Stimulated activated effector memory CD8-positive, alpha-beta T cell treated with anti-CD3 and anti-CD28 coated beads, Interleukin-12 subunit alpha, Interleukin-12 subunit beta, amount 100 ng/mL, for 72 hours (primary cell): ENCODE results near the gene NPEPL1.

Experiments
- ATAC-seq: fragments of 150-1000 bp; cut with Tn5 transposase; 2 replicates; pipeline ENCODE4 v1.10.0; 2021
- DNase-seq, 2 donors: peaks; one replicate each; pipeline ENCODE4 v3.0.0; 2021 to 2022; ENCODE audit warnings: low spot score in 2 of 2
- H3K27ac Mint-ChIP-seq: one replicate; pipeline ENCODE4 v1.8.0; 2022; ENCODE audit warnings: mild to moderate bottlenecking, mixed read lengths
- H3K36me3 Mint-ChIP-seq: one replicate; pipeline ENCODE4 v1.8.0; 2022; ENCODE audit warnings: mild to moderate bottlenecking, mixed read lengths
- H3K4me1 Mint-ChIP-seq: one replicate; pipeline ENCODE4 v1.8.0; 2022; ENCODE audit warnings: mixed read lengths
- H3K4me3 Mint-ChIP-seq: one replicate; pipeline ENCODE4 v1.8.0; 2022; ENCODE audit warnings: mild to moderate bottlenecking, mixed read lengths
- H3K9me3 Mint-ChIP-seq: one replicate; pipeline ENCODE4 v1.8.0; 2022; ENCODE audit warnings: mixed read lengths

Gene NPEPL1

DNA sequence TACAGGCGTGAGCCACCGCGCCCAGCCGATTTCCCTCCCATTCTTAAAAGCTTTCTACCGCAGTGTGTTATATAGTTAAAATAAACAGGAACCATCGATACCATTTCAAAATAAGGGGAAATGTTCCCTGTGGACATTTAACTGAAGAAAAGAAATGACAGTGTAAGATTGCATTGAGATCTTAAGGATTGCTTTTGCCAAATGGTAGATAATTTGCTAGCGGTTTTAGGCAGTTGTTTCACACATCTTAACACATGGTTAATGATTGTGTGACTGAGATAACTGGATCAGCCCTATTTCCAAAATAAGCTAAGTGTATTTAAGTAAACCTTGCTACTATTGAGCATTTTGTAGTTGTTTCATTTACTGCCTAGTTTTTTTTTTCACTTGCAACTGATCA lies 25.9 kb upstream of the NPEPL1 start:
- no peak overlapping the region for H3K27ac Mint-ChIP-seq
- ATAC-seq (no peak), DNase-seq (no peak)
- peaks cover 6% of the 10 kb centered on the region for H3K4me1 Mint-ChIP-seq
- no peak overlapping the region for H3K4me3 Mint-ChIP-seq
- H3K9me3 Mint-ChIP-seq = no peaks in the 10 kb centered on the region
- peaks cover 92% of the 10 kb centered on the region for H3K36me3 Mint-ChIP-seq

DNA sequence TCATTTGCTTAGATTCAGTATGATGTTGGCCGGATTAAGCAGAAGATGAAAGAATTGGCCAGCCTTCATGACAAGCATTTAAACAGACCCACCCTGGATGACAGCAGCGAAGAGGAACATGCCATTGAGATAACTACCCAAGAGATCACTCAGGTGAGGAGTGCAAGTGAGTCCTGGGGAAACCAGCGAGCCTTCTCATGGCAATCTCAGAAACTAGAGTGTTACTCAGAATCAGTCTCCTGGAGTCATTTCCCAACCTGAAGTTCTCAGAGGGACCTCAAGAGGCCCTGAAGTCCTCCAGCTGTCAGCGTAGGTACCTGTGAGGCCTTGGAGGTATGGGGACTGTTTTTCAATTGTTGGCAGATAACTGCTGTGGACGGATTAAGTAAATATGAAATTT lies 24.6 kb upstream of the NPEPL1 start:
- H3K4me1 Mint-ChIP-seq = no peaks in the 10 kb centered on the region
- no peaks in the 10 kb centered on the region for H3K9me3 Mint-ChIP-seq
- peaks cover 92% of the 10 kb centered on the region for H3K36me3 Mint-ChIP-seq
- H3K4me3 Mint-ChIP-seq = no peak overlapping the region
- H3K27ac Mint-ChIP-seq = no peak overlapping the region
- no peak for DNase-seq
- no peak for ATAC-seq

DNA sequence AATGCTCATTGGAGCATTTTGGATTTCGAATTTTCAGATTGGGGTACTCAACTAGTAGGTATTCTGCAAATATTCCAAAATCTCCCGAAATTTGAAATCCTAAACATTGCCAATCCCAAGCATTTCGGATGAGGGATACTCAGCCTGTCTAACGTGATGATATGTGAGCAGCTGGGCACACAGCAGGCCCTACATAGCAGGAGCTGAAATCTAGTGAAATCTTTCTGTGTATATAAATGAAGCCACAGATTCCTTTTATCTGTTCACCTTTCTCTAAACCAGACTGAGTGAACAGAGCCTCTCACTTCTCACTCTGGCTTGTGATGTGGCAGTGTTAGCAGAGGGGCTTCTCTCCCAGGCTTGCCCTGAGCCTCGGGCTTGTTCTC lies 23.7 kb upstream of the NPEPL1 start:
- no peak for ATAC-seq
- DNase-seq = no peak
- no peaks in the 10 kb centered on the region for H3K4me1 Mint-ChIP-seq
- no peaks in the 10 kb centered on the region for H3K9me3 Mint-ChIP-seq
- H3K36me3 Mint-ChIP-seq = peaks cover 92% of the 10 kb centered on the region
- no peak overlapping the region for H3K4me3 Mint-ChIP-seq
- H3K27ac Mint-ChIP-seq = no peak overlapping the region

DNA sequence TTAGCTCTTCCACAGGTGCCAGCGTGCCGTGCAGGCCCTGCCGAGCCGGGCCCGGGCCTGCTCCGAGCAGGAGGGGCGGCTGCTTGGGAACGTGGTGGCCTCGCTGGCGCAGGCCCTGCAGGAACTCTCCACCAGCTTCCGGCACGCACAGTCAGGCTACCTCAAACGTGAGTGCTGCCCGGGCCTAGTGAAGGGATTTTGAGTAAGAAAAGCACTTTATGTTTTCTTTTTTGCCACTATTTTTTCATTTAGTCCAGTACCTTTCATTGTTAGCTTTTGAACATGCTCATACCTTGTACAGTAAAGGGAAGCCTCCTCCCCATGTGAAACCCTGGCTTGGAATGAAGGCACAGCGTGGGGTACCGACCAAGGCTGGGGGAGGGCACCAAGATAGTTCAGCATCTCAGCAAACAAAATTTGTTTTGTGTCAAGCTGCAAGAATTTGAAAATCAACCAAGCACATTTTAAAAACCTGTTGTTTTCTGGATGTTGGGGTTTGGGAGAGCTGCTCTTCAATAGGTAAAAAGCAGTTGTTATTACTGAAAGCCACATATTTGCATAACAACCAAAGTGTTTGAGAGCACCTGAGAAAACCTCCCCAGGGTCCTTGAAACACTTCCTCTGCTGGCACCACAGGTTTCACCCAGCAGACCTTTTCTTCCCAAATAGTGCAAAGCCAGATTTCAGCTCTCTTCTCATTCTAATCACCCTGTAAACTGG lies 23.2 kb upstream of the NPEPL1 start:
- peaks cover 93% of the 10 kb centered on the region for H3K36me3 Mint-ChIP-seq
- H3K27ac Mint-ChIP-seq = no peak overlapping the region
- no peak overlapping the region for H3K4me3 Mint-ChIP-seq
- DNase-seq (no peak), ATAC-seq (no peak)
- H3K9me3 Mint-ChIP-seq = no peaks in the 10 kb centered on the region
- H3K4me1 Mint-ChIP-seq = no peaks in the 10 kb centered on the region

DNA sequence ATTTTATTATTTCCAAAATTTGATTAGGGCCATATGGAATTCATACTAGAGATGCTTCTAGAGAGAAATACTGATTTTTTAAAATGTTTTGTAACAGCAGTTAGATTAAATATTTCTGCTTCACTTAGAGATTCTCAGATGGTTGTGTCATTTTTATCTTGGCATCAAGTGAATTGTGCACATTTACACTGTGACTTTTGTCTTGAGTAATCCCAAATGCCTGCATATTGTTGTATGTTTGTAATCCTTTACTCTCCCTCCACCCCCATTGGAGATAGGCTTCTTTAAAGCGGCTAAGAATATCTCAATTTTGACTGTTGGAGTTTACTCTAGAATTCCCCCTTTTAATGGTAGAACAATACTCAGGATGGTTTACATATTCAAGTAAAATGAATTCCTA lies 22.5 kb upstream of the NPEPL1 start:
- DNase-seq (no peak), ATAC-seq (no peak)
- Mint-ChIP-seq H3K4me3 (no peak overlapping the region), H3K4me1 (no peaks in the 10 kb centered on the region), H3K36me3 (peaks cover 97% of the 10 kb centered on the region), H3K9me3 (no peaks in the 10 kb centered on the region), H3K27ac (no peak overlapping the region)

DNA sequence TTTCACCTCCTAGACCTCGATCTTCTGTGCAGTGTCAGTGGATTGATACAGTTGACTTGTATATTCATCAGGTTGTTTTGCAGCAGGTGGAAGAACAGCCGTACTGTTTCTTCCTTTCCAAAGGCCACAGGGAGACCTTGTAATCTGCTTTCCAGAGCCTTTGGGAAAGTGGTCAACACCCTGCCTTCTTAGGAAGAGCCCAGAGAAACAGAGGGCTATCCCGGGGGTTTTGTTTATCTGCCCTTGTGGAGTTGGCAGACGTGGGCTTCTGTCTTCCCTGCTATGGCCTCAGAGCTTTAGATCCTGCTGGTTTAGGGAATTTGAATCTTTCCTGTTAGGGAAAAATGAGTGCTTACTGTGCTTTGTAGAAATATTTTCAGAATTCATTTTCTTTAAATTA lies 21.9 kb upstream of the NPEPL1 start:
- Mint-ChIP-seq H3K4me3 (no peak overlapping the region), H3K27ac (no peak overlapping the region), H3K4me1 (no peaks in the 10 kb centered on the region), H3K36me3 (peaks cover 97% of the 10 kb centered on the region), H3K9me3 (no peaks in the 10 kb centered on the region)
- no peak for DNase-seq
- ATAC-seq = no peak

DNA sequence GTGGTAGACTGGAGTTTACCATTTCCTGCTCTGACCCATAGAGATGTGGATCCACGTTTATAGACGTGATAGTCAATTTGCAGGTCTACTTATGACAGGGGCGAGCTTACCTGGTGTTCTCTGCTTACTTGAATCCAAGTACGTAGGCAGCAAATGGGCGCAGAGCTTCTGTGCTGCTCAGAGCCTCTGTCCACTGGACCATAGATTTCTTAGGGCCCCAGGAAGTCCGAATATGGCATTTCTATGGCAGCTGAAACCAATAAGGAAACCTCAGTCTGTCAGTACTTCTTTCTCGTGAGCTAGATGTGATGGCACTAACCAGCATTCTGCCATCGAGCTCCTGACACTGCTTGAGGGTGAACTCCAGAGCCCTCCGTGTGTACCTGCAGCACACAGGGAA lies 19.5 kb upstream of the NPEPL1 start:
- no peaks in the 10 kb centered on the region for H3K9me3 Mint-ChIP-seq
- no peak overlapping the region for H3K27ac Mint-ChIP-seq
- H3K4me1 Mint-ChIP-seq = no peaks in the 10 kb centered on the region
- no peak for DNase-seq
- no peak for ATAC-seq
- peaks cover 97% of the 10 kb centered on the region for H3K36me3 Mint-ChIP-seq
- no peak overlapping the region for H3K4me3 Mint-ChIP-seq

DNA sequence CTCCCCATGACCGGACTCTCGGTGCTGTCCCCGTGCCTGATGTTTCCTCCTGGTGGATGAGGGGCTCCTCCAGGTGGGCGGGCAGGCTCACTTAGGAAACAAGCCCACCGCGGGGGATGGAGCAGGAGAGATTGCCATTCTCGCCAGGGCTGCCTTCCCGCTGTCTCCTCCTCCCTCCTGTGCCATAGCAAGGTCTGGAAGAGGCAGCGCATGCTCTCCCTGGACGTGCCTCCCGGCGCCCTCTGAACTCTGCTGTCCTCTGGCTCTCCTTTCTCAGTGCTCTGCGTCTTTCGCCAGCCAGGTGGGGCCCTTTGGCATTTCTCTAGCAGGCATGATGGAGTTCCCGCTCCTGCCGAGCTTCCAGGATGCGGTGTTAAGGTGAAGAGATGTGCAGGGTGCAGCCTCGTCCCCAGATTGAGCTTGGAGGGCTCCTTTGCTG lies 17.4 kb upstream of the NPEPL1 start:
- Mint-ChIP-seq H3K4me1 (no peaks in the 10 kb centered on the region), H3K27ac (no peak overlapping the region), H3K36me3 (peaks cover 100% of the 10 kb centered on the region), H3K9me3 (no peaks in the 10 kb centered on the region), H3K4me3 (no peak overlapping the region)
- ATAC-seq = no peak
- DNase-seq = no peak

DNA sequence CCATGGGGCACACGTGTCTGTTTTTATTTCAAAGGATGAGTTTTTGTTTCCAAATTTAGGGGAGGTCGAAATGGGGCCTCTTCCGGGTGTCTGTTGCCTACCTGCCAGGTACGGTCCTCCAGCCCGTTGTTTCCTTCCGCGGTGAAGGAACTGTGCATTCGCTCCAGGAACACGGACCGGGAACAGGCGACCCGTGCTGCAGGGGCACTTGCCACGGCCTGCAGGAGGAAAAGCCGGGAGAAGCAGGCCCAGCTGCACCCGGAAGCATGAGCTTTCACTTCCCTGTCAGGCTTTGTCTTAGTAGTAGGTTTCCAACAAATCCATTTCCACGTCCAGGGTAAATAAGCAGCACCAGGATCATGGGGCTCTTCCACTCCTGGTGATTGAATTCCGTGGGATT lies 17.0 kb upstream of the NPEPL1 start:
- DNase-seq (no peak), ATAC-seq (no peak)
- Mint-ChIP-seq H3K4me1 (no peaks in the 10 kb centered on the region), H3K9me3 (no peaks in the 10 kb centered on the region), H3K36me3 (peaks cover 97% of the 10 kb centered on the region), H3K4me3 (no peak overlapping the region), H3K27ac (no peak overlapping the region)

DNA sequence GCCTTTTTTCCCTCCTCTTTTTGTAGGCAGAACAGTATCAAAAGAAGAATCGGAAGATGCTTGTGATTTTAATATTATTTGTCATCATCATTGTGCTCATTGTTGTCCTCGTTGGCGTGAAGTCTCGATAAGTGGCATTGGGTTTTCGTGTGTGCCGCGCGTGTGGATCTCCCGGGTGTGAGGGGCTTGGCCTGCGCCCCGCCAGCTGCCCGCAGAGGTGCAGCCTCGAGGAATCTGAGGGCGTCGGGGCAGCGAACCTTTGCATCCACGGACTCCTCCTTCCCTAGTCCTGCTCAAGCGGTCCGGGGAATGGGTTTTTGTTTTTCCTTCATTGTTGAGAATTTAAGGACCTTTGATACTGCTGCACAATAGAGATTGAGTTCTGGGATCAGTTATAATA lies 16.4 kb upstream of the NPEPL1 start:
- Mint-ChIP-seq H3K4me3 (no peak overlapping the region), H3K9me3 (no peaks in the 10 kb centered on the region), H3K27ac (no peak overlapping the region), H3K4me1 (no peaks in the 10 kb centered on the region), H3K36me3 (peaks cover 94% of the 10 kb centered on the region)
- ATAC-seq (no peak), DNase-seq (no peak)

DNA sequence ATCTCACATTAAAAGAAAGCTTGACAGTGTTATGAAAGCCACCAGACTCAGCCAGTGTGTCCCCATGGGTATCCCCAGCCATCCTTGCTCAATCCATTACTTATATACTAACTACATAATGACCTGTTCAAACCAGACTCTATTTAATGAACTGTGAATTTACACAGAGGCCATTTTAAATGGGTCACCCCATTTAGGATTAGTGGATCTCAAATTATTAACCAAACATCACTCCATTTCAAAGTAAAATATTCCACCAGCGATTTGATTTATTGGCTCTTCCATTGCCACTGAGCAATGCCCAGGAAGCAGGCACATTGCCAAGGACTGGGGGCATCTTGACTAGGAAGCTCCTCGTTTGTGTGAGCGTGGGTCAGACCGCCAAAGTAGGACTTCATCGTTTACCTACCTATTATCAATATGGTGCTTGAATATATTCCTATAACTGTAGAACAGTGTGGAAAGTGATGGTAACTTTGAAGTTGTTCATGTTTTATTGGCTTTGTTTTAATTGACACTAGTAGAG lies 15.5 kb upstream of the NPEPL1 start:
- Mint-ChIP-seq H3K4me3 (no peak overlapping the region), H3K4me1 (no peaks in the 10 kb centered on the region), H3K27ac (no peak overlapping the region), H3K36me3 (peaks cover 92% of the 10 kb centered on the region), H3K9me3 (no peaks in the 10 kb centered on the region)
- DNase-seq (no peak), ATAC-seq (no peak)

DNA sequence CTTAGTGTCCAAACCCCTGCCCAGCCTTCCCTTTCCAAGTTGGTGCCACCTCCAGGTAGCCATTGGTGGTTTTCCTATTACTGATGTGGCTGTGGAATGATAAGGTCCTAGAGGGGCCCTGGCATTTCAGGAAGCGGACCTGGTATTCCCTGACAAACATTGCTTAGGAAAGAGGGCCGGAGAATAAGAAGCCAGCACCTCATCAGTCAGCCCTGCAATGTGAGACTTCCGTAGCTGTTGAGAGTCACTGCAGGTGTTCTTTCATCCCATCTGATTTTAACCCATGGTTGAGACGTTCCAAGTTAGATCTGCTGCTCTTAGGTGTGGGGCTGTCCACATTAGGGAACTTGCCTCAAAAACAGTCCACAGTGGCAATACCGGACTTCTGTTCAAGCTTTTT lies 14.8 kb upstream of the NPEPL1 start:
- Mint-ChIP-seq H3K27ac (no peak overlapping the region), H3K36me3 (peaks cover 91% of the 10 kb centered on the region), H3K4me3 (no peak overlapping the region), H3K4me1 (no peaks in the 10 kb centered on the region), H3K9me3 (no peaks in the 10 kb centered on the region)
- ATAC-seq (no peak), DNase-seq (no peak)

DNA sequence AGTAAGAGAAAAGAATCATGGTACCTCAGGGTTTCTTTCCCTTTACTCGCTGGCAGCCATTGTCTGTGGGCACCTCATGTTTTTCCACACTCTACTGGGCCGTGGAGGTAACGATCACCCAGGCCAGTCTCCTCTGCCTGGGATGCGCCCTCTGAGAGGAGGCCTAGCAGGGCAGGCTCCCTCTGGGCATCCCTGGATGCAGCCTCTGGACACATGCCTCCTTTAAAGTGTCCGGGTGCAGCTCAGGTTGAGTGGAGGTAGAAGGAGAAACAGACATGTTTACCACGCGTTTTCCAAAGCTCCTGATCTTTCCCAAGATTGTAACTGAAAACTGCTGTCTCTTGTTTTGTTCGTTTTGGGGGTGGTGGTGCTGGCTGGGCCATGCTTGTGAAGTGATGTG lies 13.8 kb upstream of the NPEPL1 start:
- Mint-ChIP-seq H3K4me3 (no peak overlapping the region), H3K27ac (peak overlapping the region; percentile 48), H3K4me1 (no peaks in the 10 kb centered on the region), H3K36me3 (peaks cover 90% of the 10 kb centered on the region), H3K9me3 (no peaks in the 10 kb centered on the region)
- no peak for DNase-seq
- ATAC-seq = no peak

DNA sequence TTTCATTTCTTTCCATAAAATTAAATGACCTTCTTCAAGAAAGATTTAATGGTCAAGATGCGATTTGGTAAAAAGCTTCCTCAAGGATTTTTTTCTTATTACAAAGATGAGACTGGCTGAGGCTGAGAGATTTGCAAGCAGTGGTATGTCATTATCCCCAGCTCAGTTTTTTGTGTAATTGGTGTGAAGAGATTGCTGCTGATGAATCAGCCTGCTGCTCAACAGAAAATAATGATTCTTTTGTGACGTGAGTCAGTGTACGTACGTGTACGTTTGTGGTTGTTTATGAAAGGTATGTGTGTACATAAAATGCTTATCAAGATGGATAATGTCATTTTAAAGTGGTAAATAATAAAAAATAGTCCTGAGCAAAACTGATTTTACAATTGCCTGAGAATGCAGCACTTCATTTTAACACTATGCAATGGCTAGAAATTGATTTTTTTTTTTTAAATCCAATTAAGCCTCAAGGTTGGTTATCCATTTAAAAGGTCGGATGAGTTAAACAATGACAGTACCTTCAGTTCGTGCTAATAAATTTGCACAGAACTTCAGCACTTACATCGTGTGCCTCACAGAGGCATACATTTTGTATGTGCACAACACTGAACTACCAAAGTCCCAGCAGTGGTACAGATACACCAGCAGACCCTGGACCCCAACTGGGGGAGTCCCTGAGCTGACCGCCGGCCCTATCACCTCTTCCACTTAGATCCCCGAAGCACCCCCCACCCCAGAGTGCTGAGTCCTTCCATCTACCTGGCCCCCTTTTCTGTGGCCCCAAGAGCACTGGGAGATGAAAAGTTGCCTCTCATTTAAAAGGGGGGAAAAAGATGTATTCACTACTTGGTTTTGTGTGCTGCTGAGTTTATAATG lies 9.7 kb upstream of the NPEPL1 start:
- Mint-ChIP-seq H3K9me3 (no peaks in the 10 kb centered on the region), H3K36me3 (peaks cover 63% of the 10 kb centered on the region), H3K4me3 (no peak overlapping the region), H3K4me1 (no peaks in the 10 kb centered on the region), H3K27ac (no peak overlapping the region)
- ATAC-seq = no peak
- no peak for DNase-seq

DNA sequence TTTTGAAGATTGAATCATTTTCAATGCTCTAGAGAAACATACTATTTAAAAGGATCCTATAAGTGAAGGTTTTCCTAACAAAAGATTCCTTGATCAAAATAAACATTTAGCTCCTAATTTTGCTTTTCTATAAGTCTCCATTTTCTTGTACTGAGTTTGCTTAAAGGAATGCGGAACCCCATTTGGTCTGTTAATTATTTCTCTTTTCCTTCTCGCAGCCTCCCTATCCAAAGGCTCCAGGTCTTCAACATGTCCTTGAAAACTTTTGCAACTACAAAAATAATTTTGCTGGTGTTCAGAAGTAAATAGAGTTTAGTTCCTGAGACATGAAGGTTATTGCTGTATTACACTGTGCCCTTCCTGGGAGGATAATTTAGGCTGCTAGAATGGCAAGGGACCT lies 8.3 kb upstream of the NPEPL1 start:
- ATAC-seq = no peak
- Mint-ChIP-seq H3K36me3 (peaks cover 53% of the 10 kb centered on the region), H3K4me1 (no peaks in the 10 kb centered on the region), H3K27ac (no peak overlapping the region), H3K4me3 (no peak overlapping the region), H3K9me3 (no peaks in the 10 kb centered on the region)
- no peak for DNase-seq

DNA sequence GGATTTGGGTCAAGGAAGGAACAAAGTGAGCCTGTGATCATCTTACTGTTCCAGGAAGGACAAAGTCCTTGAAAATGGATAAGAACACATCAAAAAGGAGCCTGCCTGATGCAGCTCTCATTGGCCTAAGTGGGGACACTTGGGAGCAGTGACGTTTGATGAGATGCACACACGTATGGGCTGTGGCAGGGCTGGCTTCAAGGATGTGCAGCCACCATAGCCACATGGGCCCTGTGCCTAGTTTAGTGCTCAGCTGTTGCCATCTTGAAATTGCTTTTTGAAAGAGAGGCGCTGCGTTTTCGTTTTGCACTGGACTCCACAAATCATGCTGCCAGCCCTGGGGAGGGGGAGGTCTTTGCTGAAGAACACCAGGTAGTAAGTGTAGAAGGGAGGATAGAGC lies 6.6 kb upstream of the NPEPL1 start:
- no peak overlapping the region for H3K27ac Mint-ChIP-seq
- H3K36me3 Mint-ChIP-seq = peaks cover 41% of the 10 kb centered on the region
- DNase-seq (no peak), ATAC-seq (no peak)
- no peaks in the 10 kb centered on the region for H3K9me3 Mint-ChIP-seq
- peaks cover 5% of the 10 kb centered on the region for H3K4me1 Mint-ChIP-seq
- H3K4me3 Mint-ChIP-seq = no peak overlapping the region
